ENCODE results near the gene AMBRA1.
"Not testable (repeated sequence)": the region's sequence is repeated elsewhere in the genome, so short reads cannot be mapped to it uniquely, and the experiment has no call there.

The AMBRA1 gene

GRCh38 chr11:46522682-46523281 lies 71.0 kb downstream of the AMBRA1 start:
- no peak for TF ChIP-seq ZFX (IDR thresholded peaks at IDR 0.05)
- TF ChIP-seq CTCF (conservative IDR thresholded peaks at IDR 0.05) = no peak; the same call in 1 of the 2 replicates
- H3K27ac ChIP-seq = no peak overlapping the region

GRCh38 chr11:46521961-46522681 lies 71.7 kb downstream of the AMBRA1 start:
- TF ChIP-seq ZFX (IDR thresholded peaks at IDR 0.05) = no peak
- H3K27ac ChIP-seq = no peak overlapping the region

GRCh38 chr11:46520971-46521745 lies 72.7 kb downstream of the AMBRA1 start:
- TF ChIP-seq CTCF (conservative IDR thresholded peaks at IDR 0.05) (no peak), ZFX (IDR thresholded peaks at IDR 0.05) (no peak)
- H3K27ac ChIP-seq = peak overlapping the region; percentile 13; the same call in 1 of the 2 replicates

- peak overlapping the region; percentile 8; the same call in 1 of the 2 replicates for H3K27ac ChIP-seq
- TF ChIP-seq CTCF (conservative IDR thresholded peaks at IDR 0.05) = no peak
- TF ChIP-seq ZFX (IDR thresholded peaks at IDR 0.05) = no peak
These were observed 74.5 kb downstream of the AMBRA1 start for GRCh38 chr11:46519351-46519750.

- H3K27ac ChIP-seq = not testable (repeated sequence)
These were observed 74.9 kb downstream of the AMBRA1 start for GRCh38 chr11:46518928-46519327.

GRCh38 chr11:46514370-46514769 lies 79.5 kb downstream of the AMBRA1 start:
- no peak for TF ChIP-seq ZFX (IDR thresholded peaks at IDR 0.05)
- no peak for TF ChIP-seq CTCF (conservative IDR thresholded peaks at IDR 0.05)
- H3K27ac ChIP-seq = peak overlapping the region; percentile 3; the same call in 1 of the 2 replicates

GRCh38 chr11:46513934-46514342 lies 79.9 kb downstream of the AMBRA1 start:
- TF ChIP-seq CTCF (conservative IDR thresholded peaks at IDR 0.05) = no peak
- no peak for TF ChIP-seq ZFX (IDR thresholded peaks at IDR 0.05)
- H3K27ac ChIP-seq = peak overlapping the region; percentile 3; the same call in 1 of the 2 replicates

- H3K27ac ChIP-seq = no peak overlapping the region
- TF ChIP-seq ZFX (IDR thresholded peaks at IDR 0.05) (no peak), CTCF (conservative IDR thresholded peaks at IDR 0.05) (no peak)
These were observed 81.5 kb downstream of the AMBRA1 start for GRCh38 chr11:46512261-46512881.

Measured in C4-2B (cell line).